Cardiac muscle cell (in vitro differentiated cells and primary cell): Measurements from ENCODE around the gene VPS39. TPM values are rescaled to one million over a fixed set of nuclear protein-coding genes. Genes with fewer than 3 reads are reported as not detected.

Experiments used
- DNase-seq, 2 donors: peaks; one replicate each; pipeline versions ENCODE4 v3.0.0 to v3.0.0-alpha.2; 2010 to 2017; ENCODE audit warnings: low read depth in 1 of 2, low spot score in 1 of 2
- H3K27ac ChIP-seq: fragments of 200-600 bp; sonication (generic); 2 replicates; pipeline ENCODE4 v1.5.1; 2016
- H3K27me3 ChIP-seq: fragments of 200-600 bp; sonication (generic); 2 replicates; pipeline ENCODE4 v1.6.0; 2016; ENCODE audit warnings: control low read depth
- H3K36me3 ChIP-seq: fragments of 200-600 bp; sonication (generic); 2 replicates; pipeline ENCODE4 v1.5.1; 2016; ENCODE audit warnings: control low read depth
- H3K4me1 ChIP-seq: fragments of 200-600 bp; sonication (generic); 2 replicates; pipeline ENCODE4 v1.8.1; 2017; ENCODE audit warnings: low read depth, mild to moderate bottlenecking, mixed run types
- H3K4me3 ChIP-seq: fragments of 200-600 bp; sonication (generic); 2 replicates; pipeline ENCODE4 v1.5.1; 2016; ENCODE audit warnings: mild to moderate bottlenecking
- H3K9me3 ChIP-seq: fragments of 200-600 bp; sonication (generic); 2 replicates; pipeline ENCODE4 v1.5.1; 2017; ENCODE audit warnings: low read depth, mild to moderate bottlenecking, control low read depth
- polyA plus RNA-seq: library from polyadenylated mRNA; unstranded; fragments of >200 nt; fragmentation: Nextera tagmentation; extraction: Ambion mirVana; gene quantifications from 2 replicates; pipeline ENCODE4 v1.2.1, GENCODE V29; 2016
- total RNA-seq: library from RNA; depleted of rRNA; stranded (reverse); fragments of >200 nt; gene quantifications from 2 replicates; pipeline ENCODE4 v1.2.3, GENCODE V29; 2016
- TF ChIP-seq, protein P1 (sequence below): IDR thresholded peaks from 2 replicates; pipeline ENCODE4 v1.5.1; 2012; ENCODE audit warnings: low read depth, mild to moderate bottlenecking, low read length

Gene VPS39
- total and polyA plus RNA-seq, 2 experiments from 2014 or later: 45.7 to 56.4 TPM

- no peak for DNase-seq
- H3K27ac ChIP-seq: peak overlapping the region; percentile 73
- H3K36me3 ChIP-seq: peaks cover 27% of the 10 kb centered on the region
- no peaks in the 10 kb centered on the region for H3K9me3 ChIP-seq
- no peaks in the 10 kb centered on the region for H3K27me3 ChIP-seq
- peaks cover 26% of the 10 kb centered on the region for H3K4me1 ChIP-seq
- no peak overlapping the region for H3K4me3 ChIP-seq
- TF ChIP-seq, protein P1, sequence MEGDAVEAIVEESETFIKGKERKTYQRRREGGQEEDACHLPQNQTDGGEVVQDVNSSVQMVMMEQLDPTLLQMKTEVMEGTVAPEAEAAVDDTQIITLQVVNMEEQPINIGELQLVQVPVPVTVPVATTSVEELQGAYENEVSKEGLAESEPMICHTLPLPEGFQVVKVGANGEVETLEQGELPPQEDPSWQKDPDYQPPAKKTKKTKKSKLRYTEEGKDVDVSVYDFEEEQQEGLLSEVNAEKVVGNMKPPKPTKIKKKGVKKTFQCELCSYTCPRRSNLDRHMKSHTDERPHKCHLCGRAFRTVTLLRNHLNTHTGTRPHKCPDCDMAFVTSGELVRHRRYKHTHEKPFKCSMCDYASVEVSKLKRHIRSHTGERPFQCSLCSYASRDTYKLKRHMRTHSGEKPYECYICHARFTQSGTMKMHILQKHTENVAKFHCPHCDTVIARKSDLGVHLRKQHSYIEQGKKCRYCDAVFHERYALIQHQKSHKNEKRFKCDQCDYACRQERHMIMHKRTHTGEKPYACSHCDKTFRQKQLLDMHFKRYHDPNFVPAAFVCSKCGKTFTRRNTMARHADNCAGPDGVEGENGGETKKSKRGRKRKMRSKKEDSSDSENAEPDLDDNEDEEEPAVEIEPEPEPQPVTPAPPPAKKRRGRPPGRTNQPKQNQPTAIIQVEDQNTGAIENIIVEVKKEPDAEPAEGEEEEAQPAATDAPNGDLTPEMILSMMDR: no peak
Observed at GRCh38 chr15:42160136-42160535, 48.0 kb downstream of the VPS39 start.

GRCh38 chr15:42159381-42160015 is 48.6 kb downstream of the VPS39 start:
- TF ChIP-seq, protein P1: no peak
- peaks cover 26% of the 10 kb centered on the region for H3K4me1 ChIP-seq
- H3K36me3 ChIP-seq: peaks cover 24% of the 10 kb centered on the region
- no peaks in the 10 kb centered on the region for H3K27me3 ChIP-seq
- no peaks in the 10 kb centered on the region for H3K9me3 ChIP-seq
- H3K4me3 ChIP-seq: no peak overlapping the region
- peak in 1 of 2 donors; percentile 53 for DNase-seq
- peak overlapping the region; percentile 73 for H3K27ac ChIP-seq

- Histone ChIP-seq H3K4me3 (no peak overlapping the region), H3K27me3 (no peaks in the 10 kb centered on the region), H3K27ac (peak overlapping the region; percentile 73), H3K36me3 (peaks cover 24% of the 10 kb centered on the region), H3K4me1 (peaks cover 26% of the 10 kb centered on the region), H3K9me3 (no peaks in the 10 kb centered on the region)
- DNase-seq: no peak
- TF ChIP-seq, protein P1: no peak
Observed at GRCh38 chr15:42158941-42159340, 49.2 kb downstream of the VPS39 start.

DNA sequence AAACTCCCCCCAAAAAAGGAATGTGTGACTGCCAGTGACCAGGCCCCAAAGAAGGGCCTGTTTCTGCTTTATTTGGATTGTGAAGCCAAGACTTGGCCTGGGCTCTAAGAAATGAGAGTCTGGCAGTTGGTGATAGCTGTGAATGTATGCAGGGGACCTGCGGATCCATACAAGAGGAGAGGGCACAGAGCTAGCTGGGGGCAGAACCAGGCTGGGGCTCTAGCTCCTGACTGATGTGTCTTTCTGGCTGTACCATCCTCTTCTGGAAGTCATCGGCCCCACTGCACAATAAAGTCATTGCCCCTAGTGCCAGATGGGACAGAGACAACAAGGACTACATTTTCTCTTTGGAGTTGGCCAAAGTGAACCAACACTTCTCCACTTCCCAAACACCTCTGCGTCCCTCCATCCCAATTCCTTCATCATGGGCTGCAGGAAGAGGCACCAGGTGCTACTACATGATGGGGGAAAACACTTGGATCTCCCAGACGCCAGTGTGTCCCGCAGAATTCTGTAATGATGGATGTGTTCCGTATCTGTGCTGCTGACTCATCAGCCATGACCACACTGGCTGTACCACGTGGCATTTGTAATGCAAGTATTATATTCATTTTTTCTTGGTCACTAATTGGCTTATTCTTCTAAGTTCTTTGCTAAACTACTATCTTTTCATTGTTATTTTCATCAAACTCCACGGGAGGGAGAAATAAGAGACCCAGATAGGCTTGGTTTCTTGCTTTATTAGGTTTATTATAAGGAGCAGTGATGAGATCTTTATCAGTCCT is 49.9 kb downstream of the VPS39 start:
- TF ChIP-seq, protein P1: no peak
- Histone ChIP-seq H3K4me1 (peaks cover 26% of the 10 kb centered on the region), H3K9me3 (no peaks in the 10 kb centered on the region), H3K36me3 (peaks cover 24% of the 10 kb centered on the region), H3K27me3 (no peaks in the 10 kb centered on the region), H3K4me3 (no peak overlapping the region), H3K27ac (peak overlapping the region; percentile 73)
- DNase-seq: peak in 1 of 2 donors; percentile 68

GRCh38 chr15:42157381-42157780 is 50.7 kb downstream of the VPS39 start:
- no peak overlapping the region for H3K27ac ChIP-seq

More at GRCh38 chr15:42157381-42157780, 50.7 kb downstream of the VPS39 start:
- H3K4me3 ChIP-seq: no peak overlapping the region
- H3K27me3 ChIP-seq: no peaks in the 10 kb centered on the region
- peaks cover 18% of the 10 kb centered on the region for H3K36me3 ChIP-seq
- no peak for DNase-seq
- TF ChIP-seq, protein P1: no peak
- no peaks in the 10 kb centered on the region for H3K9me3 ChIP-seq
- H3K4me1 ChIP-seq: peaks cover 26% of the 10 kb centered on the region
